A549 (cell line): ENCODE data around the gene FHAD1. TPM values are rescaled to one million over a fixed set of nuclear protein-coding genes. Genes with fewer than 3 reads are reported as not detected.

ENCODE experiments used
- ATAC-seq, 2 experiments: fragments of 200-7000 bp in 1 of 2; fragments of >200 bp in 1 of 2; cut with Nextera tagmentation in 1 of 2; cut with Tn5 transposase in 1 of 2; 3 replicates each; pipeline versions ENCODE4 v1.8.0 to v1.9.1; 2018 to 2020; ENCODE audit warnings: mild to moderate bottlenecking in 1 of 2, moderate library complexity in 1 of 2
- CTCF ChIA-PET: fragments of 300-600 bp; sonication (Branson Sonifier 250); formaldehyde crosslinking; extraction: SDS; loops from one replicate; lab custom pipeline; 2021; ENCODE audit warnings: antibody characterized with exemption, inconsistent platforms; lab: Yijun Ruan, JAX
- POLR2A ChIA-PET: fragments of 350-600 bp; formaldehyde crosslinking; extraction: SDS; loops from one replicate; lab custom pipeline; 2021; ENCODE audit warnings: antibody characterized with exemption, inconsistent platforms; lab: Yijun Ruan, JAX
- DNase-seq, 2 experiments: peaks; one replicate each; pipeline versions ENCODE4 v3.0.0 to v3.0.0-alpha.2; 2011 to 2016; ENCODE audit warnings: low read depth in 1 of 2, low spot score in 1 of 2
- FAIRE-seq: peaks from 2 replicates; lab custom pipeline; 2011; peaks lifted over from hg19 to GRCh38; lab: Jason Lieb, UNC
- H3K27ac ChIP-seq, 2 experiments: fragments of >200 bp; sonication (Bioruptor Twin); formaldehyde crosslinking; 3 replicates each; pipeline ENCODE4 v1.5.1; 2016 to 2017
- H3K4me1 ChIP-seq: fragments of >200 bp; sonication (Bioruptor Twin); formaldehyde crosslinking; 3 replicates; pipeline ENCODE4 v1.6.1; 2016
- H3K4me2 ChIP-seq: fragments of >200 bp; sonication (Bioruptor Twin); formaldehyde crosslinking; 3 replicates; pipeline ENCODE4 v1.6.1; 2016
- H3K4me3 ChIP-seq: fragments of >200 bp; sonication (Bioruptor Twin); formaldehyde crosslinking; 3 replicates; pipeline ENCODE4 v1.5.1; 2016
- H3K9me3 ChIP-seq: fragments of >200 bp; sonication (Bioruptor Twin); formaldehyde crosslinking; 3 replicates; pipeline ENCODE4 v1.6.1; 2016
- BHLHE40 ChIP-seq: IDR thresholded peaks from 2 replicates; pipeline ENCODE4 v1.6.1; 2012; ENCODE audit warnings: low read depth, low read length, inconsistent platforms
- CEBPB ChIP-seq, 2 experiments: fragments of >200 bp in 1 of 2; sonication (Bioruptor Twin) in 1 of 2; formaldehyde crosslinking in 1 of 2; IDR thresholded peaks; 2 replicates each; pipeline ENCODE4 v1.6.1; 2012 to 2016
- CTCF ChIP-seq: fragments of >200 bp; sonication (Bioruptor Twin); formaldehyde crosslinking; IDR thresholded peaks from 3 replicates; pipeline ENCODE4 v1.5.1; 2016
- E2F6 ChIP-seq: IDR thresholded peaks from 2 replicates; pipeline ENCODE4 v1.6.1; 2012; ENCODE audit warnings: low read depth, borderline replicate concordance
- FOSB ChIP-seq: fragments of 250-450 bp; sonication (Bioruptor Pico); IDR thresholded peaks from 2 replicates; pipeline ENCODE4 v1.5.0; 2020; ENCODE audit warnings: mild to moderate bottlenecking, moderate library complexity
- FOSL2 ChIP-seq, 2 experiments: fragments of 450-650 bp in 1 of 2; fragments of >200 bp in 1 of 2; sonication (Bioruptor Twin) in 1 of 2; formaldehyde crosslinking; IDR thresholded peaks; 2 replicates each; pipeline versions ENCODE4 v1.5.0 to v1.6.1; 2016 to 2020; ENCODE audit warnings: mild to moderate bottlenecking in 1 of 2, moderate library complexity in 1 of 2
- HES2 ChIP-seq: fragments of >200 bp; sonication (Bioruptor Twin); formaldehyde crosslinking; IDR thresholded peaks from 2 replicates; pipeline ENCODE4 v1.6.1; 2016
- HOXA7 ChIP-seq: fragments of 250-450 bp; sonication (Bioruptor Pico); IDR thresholded peaks from 2 replicates; pipeline ENCODE4 v1.5.0; 2020; ENCODE audit warnings: mild to moderate bottlenecking, moderate library complexity
- JUNB ChIP-seq: fragments of >200 bp; sonication (Bioruptor Twin); formaldehyde crosslinking; IDR thresholded peaks from 2 replicates; pipeline ENCODE4 v1.6.1; 2016
- MAFK ChIP-seq: fragments of 450-650 bp; IDR thresholded peaks from 2 replicates; pipeline ENCODE4 v1.6.1; 2014; ENCODE audit not compliant: partially characterized antibody
- MAZ ChIP-seq: fragments of 150-350 bp; IDR thresholded peaks from 2 replicates; pipeline ENCODE4 v1.6.1; 2014; ENCODE audit warnings: antibody characterized with exemption, low read depth, low read length, borderline replicate concordance
- MYC ChIP-seq: IDR thresholded peaks from 2 replicates; pipeline ENCODE4 v1.6.1; 2012; ENCODE audit warnings: mild to moderate bottlenecking, inconsistent platforms, low read length, improper control_type of control experiment, borderline replicate concordance
- NFE2L2 ChIP-seq: fragments of 150-350 bp; conservative IDR thresholded peaks from 2 replicates; pipeline ENCODE4 v1.6.1; 2014; ENCODE audit warnings: low read length
- NPAS2 ChIP-seq: fragments of 250-450 bp; sonication (Bioruptor Pico); IDR thresholded peaks from 2 replicates; pipeline ENCODE4 v1.8.0; 2022; ENCODE audit warnings: mild to moderate bottlenecking, moderate library complexity, borderline replicate concordance
- PBX3 ChIP-seq: IDR thresholded peaks from 2 replicates; pipeline ENCODE4 v1.6.1; 2012
- RARB ChIP-seq: fragments of 250-450 bp; sonication (Bioruptor Pico); IDR thresholded peaks from 2 replicates; pipeline ENCODE4 v1.8.0; 2021; ENCODE audit warnings: mild to moderate bottlenecking, moderate library complexity
- RCOR1 ChIP-seq: fragments of 150-350 bp; IDR thresholded peaks from 2 replicates; pipeline ENCODE4 v1.6.1; 2014; ENCODE audit warnings: antibody characterized with exemption, low read length, low read depth
- RFX5 ChIP-seq: fragments of 450-650 bp; IDR thresholded peaks from 2 replicates; pipeline ENCODE4 v1.7.1; 2014; ENCODE audit warnings: antibody characterized with exemption, mild to moderate bottlenecking, moderate library complexity
- SMC3 ChIP-seq: fragments of >200 bp; sonication (Bioruptor Twin); formaldehyde crosslinking; IDR thresholded peaks from 3 replicates; pipeline ENCODE4 v1.6.1; 2018; ENCODE audit warnings: inconsistent platforms
- SREBF2 ChIP-seq: fragments of 450-650 bp; IDR thresholded peaks from 2 replicates; pipeline ENCODE4 v1.6.1; 2014; ENCODE audit warnings: mild to moderate bottlenecking, moderate library complexity
- TP53 ChIP-seq: fragments of 250-450 bp; sonication (Bioruptor Pico); IDR thresholded peaks from 2 replicates; pipeline ENCODE4 v1.5.0; 2021; ENCODE audit warnings: mild to moderate bottlenecking, moderate library complexity
- ZNF302 ChIP-seq: fragments of 250-450 bp; sonication (Bioruptor Pico); IDR thresholded peaks from 2 replicates; pipeline ENCODE4 v1.9.0; 2021; ENCODE audit warnings: inconsistent platforms, mild to moderate bottlenecking, moderate library complexity
- WGBS: methylation state at CpG from one replicate; pipeline ENCODE4 v1.1.6; 2017; ENCODE audit errors: missing lambda C conversion rate; 5-methylcytosine and 5-hydroxymethylcytosine counted together
- polyA plus RNA-seq, 4 experiments: library from polyadenylated mRNA; depleted of rRNA in 3 of 4; stranded (reverse); fragments of >200 nt; fragmentation: RNase III in 1 of 4; extraction: RNeasy Plus Mini Kit Qiagen cat#74134 plus additional on column Dnase treatment in 1 of 4; gene quantifications; 2 replicates in 3 of 4; 3 replicates in 1 of 4; pipeline ENCODE4 v1.2.3, GENCODE V29; 2011 to 2017
- TF ChIP-seq, protein P1 (sequence below): fragments of 150-350 bp; IDR thresholded peaks from 2 replicates; pipeline ENCODE4 v1.6.1; 2014; ENCODE audit warnings: low read depth, mild to moderate bottlenecking, low read length
- TF ChIP-seq, protein P2 (sequence below): IDR thresholded peaks from 2 replicates; pipeline ENCODE4 v1.6.1; 2012
- TF ChIP-seq, protein P3 (sequence below): fragments of 250-450 bp; sonication (Bioruptor Pico); IDR thresholded peaks from 2 replicates; pipeline ENCODE4 v1.5.0; 2021; ENCODE audit warnings: mild to moderate bottlenecking, moderate library complexity, borderline replicate concordance

Gene FHAD1
- polyA plus RNA-seq, 2 of the 4 experiments (the other 2 are of a cell fraction) = 0.31 to 0.32 TPM

DNA sequence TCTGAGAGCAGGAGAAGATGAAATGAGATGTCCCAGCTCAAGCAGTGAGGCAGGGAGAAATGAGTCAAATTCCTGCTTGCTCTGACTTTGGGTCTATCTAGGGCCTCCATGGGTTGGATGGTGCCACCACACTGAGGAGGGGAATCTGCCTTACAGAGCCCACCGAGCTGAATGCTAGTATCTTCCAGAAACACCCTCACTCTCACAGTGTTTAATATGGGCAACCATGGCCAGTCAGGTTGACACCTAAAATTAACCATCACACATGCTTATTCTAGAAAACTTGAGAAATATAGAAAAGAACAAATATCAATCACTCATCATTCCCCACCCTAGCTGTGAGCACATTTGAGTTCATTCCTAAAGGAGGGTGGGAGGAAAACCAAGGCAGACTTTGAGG, 29.4 kb upstream of the FHAD1 start:
- WGBS = 100% methylated on average over 1 of the region's 1 CpG
- H3K4me3 ChIP-seq = no peak overlapping the region
- TF ChIP-seq CTCF (no peak), FOSL2 (IDR thresholded peaks at IDR 0.05) (no peak), FOSL2 (CRISPR knock-in tag; IDR thresholded peaks at IDR 0.05) (no peak), ZNF302 (no peak), NPAS2 (CRISPR knock-in tag) (no peak), RFX5 (no peak), MYC (no peak), HES2 (no peak), MAZ (no peak), CEBPB (IDR thresholded peaks at IDR 0.05) (no peak), RCOR1 (no peak), E2F6 (no peak), MAFK (no peak)
- TF ChIP-seq, protein P1, sequence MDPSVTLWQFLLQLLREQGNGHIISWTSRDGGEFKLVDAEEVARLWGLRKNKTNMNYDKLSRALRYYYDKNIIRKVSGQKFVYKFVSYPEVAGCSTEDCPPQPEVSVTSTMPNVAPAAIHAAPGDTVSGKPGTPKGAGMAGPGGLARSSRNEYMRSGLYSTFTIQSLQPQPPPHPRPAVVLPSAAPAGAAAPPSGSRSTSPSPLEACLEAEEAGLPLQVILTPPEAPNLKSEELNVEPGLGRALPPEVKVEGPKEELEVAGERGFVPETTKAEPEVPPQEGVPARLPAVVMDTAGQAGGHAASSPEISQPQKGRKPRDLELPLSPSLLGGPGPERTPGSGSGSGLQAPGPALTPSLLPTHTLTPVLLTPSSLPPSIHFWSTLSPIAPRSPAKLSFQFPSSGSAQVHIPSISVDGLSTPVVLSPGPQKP = no peak
- TF ChIP-seq, protein P2, sequence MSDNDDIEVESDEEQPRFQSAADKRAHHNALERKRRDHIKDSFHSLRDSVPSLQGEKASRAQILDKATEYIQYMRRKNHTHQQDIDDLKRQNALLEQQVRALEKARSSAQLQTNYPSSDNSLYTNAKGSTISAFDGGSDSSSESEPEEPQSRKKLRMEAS = no peak
- TF ChIP-seq, protein P3, sequence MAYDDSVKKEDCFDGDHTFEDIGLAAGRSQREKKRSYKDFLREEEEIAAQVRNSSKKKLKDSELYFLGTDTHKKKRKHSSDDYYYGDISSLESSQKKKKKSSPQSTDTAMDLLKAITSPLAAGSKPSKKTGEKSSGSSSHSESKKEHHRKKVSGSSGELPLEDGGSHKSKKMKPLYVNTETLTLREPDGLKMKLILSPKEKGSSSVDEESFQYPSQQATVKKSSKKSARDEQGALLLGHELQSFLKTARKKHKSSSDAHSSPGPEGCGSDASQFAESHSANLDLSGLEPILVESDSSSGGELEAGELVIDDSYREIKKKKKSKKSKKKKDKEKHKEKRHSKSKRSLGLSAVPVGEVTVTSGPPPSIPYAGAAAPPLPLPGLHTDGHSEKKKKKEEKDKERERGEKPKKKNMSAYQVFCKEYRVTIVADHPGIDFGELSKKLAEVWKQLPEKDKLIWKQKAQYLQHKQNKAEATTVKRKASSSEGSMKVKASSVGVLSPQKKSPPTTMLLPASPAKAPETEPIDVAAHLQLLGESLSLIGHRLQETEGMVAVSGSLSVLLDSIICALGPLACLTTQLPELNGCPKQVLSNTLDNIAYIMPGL (CRISPR knock-in tag) = no peak
- TF ChIP-seq, all 56 proteins: peak for 0
- no peak overlapping the region for H3K27ac ChIP-seq
- FAIRE-seq = no peak
- no peak for ATAC-seq
- DNase-seq = no peak
- CTCF ChIA-PET = interaction anchor here (0.6 to 1.0 kb wide), 2 partner anchors 65 to 593 kb away, joined by 3 read pairs; no protein-coding TSS in a partner anchor
- H3K4me1 ChIP-seq = peaks cover under 1% of the 10 kb centered on the region; the same call in 2 of the 3 replicates
- no peak overlapping the region for H3K4me2 ChIP-seq
- no peaks in the 10 kb centered on the region for H3K9me3 ChIP-seq
- POLR2A ChIA-PET = no interaction called here

GRCh38 chr1:15218287-15219279, 28.4 kb upstream of the FHAD1 start:
- no peak for ATAC-seq
- CTCF ChIA-PET = interaction anchor here (0.6 to 1.4 kb wide), 4 partner anchors 8 to 594 kb away, joined by 3 to 6 read pairs (median 4); no protein-coding TSS in a partner anchor
- POLR2A ChIA-PET = interaction anchor here (0.9 kb wide), 1 partner anchor 50 kb away, joined by 3 read pairs; no protein-coding TSS in a partner anchor
- TF ChIP-seq JUNB (no peak), HOXA7 (CRISPR knock-in tag) (no peak), NFE2L2 (no peak), CTCF (no peak), SMC3 (no peak), SREBF2 (no peak), FOSB (CRISPR knock-in tag) (no peak), BHLHE40 (no peak), PBX3 (no peak), TP53 (CRISPR knock-in tag) (no peak), RARB (CRISPR knock-in tag) (no peak)

More at GRCh38 chr1:15218287-15219279, 28.4 kb upstream of the FHAD1 start:
- Histone ChIP-seq H3K4me2 (no peak overlapping the region), H3K4me1 (no peaks in the 10 kb centered on the region), H3K27ac (no peak overlapping the region), H3K9me3 (no peaks in the 10 kb centered on the region), H3K4me3 (no peak overlapping the region)
- FAIRE-seq (no peak), DNase-seq (peak in 1 of 2 experiments; percentile 29)
- 85% methylated on average over 6 of the region's 6 CpGs for WGBS
